Lower leg skin (tissue), 4 donors: Measurements from ENCODE around the gene MBD6. TPM values are rescaled to one million over a fixed set of nuclear protein-coding genes. Genes with fewer than 3 reads are reported as not detected.

Source experiments
- DNase-seq, 2 donors: peaks; one replicate each; pipeline ENCODE4 v3.0.0-alpha.2; 2019; ENCODE audit warnings: low spot score in 2 of 2
- H3K4me3 ChIP-seq: fragments of 200-600 bp; sonication (generic); 2 replicates; pipeline ENCODE4 v1.5.1; 2017; ENCODE audit warnings: mild to moderate bottlenecking, low read depth; ENCODE audit not compliant: poor library complexity, severe bottlenecking
- CTCF ChIP-seq, 3 donors: fragments of 450-650 bp; IDR thresholded peaks; one replicate each; pipeline ENCODE4 v1.5.1; 2016; ENCODE audit warnings: antibody characterized with exemption in 3 of 3, mild to moderate bottlenecking in 3 of 3, moderate library complexity in 2 of 3
- POLR2A ChIP-seq, 2 donors: fragments of 450-650 bp; IDR thresholded peaks; one replicate each; pipeline ENCODE4 v1.6.1; 2016 to 2017; ENCODE audit warnings: antibody characterized with exemption in 2 of 2, mild to moderate bottlenecking in 1 of 2, moderate library complexity in 1 of 2
- WGBS, 2 donors: methylation state at CpG; one replicate each; pipeline ENCODE4 v1.1.5; 2018; 5-methylcytosine and 5-hydroxymethylcytosine counted together
- intact Hi-C: fragments of 100-400 bp; cut with DNase I; formaldehyde crosslinking; loops from one replicate; pipeline ENCODE4 v1.15.0; 2023; ENCODE audit warnings: low total_unique reads
- total RNA-seq, 4 donors: library from RNA; depleted of rRNA; stranded (reverse); fragments of >200 nt; gene quantifications; one replicate each; pipeline ENCODE4 v1.1.0, GENCODE V29; 2016

MBD6 gene
- total RNA-seq, 4 donors from 2014 or later: 13.8 to 50.4 (median 26.5) TPM

- no peak for DNase-seq
- WGBS, 2 donors: 84 to 91% methylated on average over 12 of the region's 12 CpGs
- no peak for TF ChIP-seq POLR2A (IDR thresholded peaks at IDR 0.05)
- no peak for TF ChIP-seq CTCF (IDR thresholded peaks at IDR 0.05)
- intact Hi-C loops: no loop called here
- H3K4me3 ChIP-seq: no peak overlapping the region
These were observed 49.5 kb downstream of the MBD6 start for GRCh38 chr12:57571926-57572762.

- TF ChIP-seq CTCF (IDR thresholded peaks at IDR 0.05) (no peak), POLR2A (IDR thresholded peaks at IDR 0.05) (no peak)
- 88 to 92% methylated on average over 10 of the region's 10 CpGs for WGBS, 2 donors
- DNase-seq: no peak
- no peak overlapping the region for H3K4me3 ChIP-seq
- intact Hi-C loops: no loop called here
These were observed 52.2 kb downstream of the MBD6 start for GRCh38 chr12:57574795-57575194.

- intact Hi-C loops: no loop called here
- H3K4me3 ChIP-seq: no peak overlapping the region
- DNase-seq: no peak
- TF ChIP-seq POLR2A (IDR thresholded peaks at IDR 0.05) (no peak), CTCF (IDR thresholded peaks at IDR 0.05) (no peak)
- 85 to 94% methylated on average over 12 of the region's 12 CpGs for WGBS, 2 donors
These were observed 53.4 kb downstream of the MBD6 start for GRCh38 chr12:57575771-57576612.

- intact Hi-C loops: no loop called here
- WGBS, 2 donors: 66 to 81% methylated on average over 9 of the region's 9 CpGs
- DNase-seq: no peak
- H3K4me3 ChIP-seq: no peak overlapping the region
- TF ChIP-seq CTCF (IDR thresholded peaks at IDR 0.05) (no peak), POLR2A (IDR thresholded peaks at IDR 0.05) (no peak)
These were observed 54.1 kb downstream of the MBD6 start for GRCh38 chr12:57576613-57577160.

GRCh38 chr12:57577981-57578758, 55.5 kb downstream of the MBD6 start:
- TF ChIP-seq POLR2A (IDR thresholded peaks at IDR 0.05) (no peak), CTCF (IDR thresholded peaks at IDR 0.05) (no peak)
- 87 to 88% methylated on average over 12 of the region's 12 CpGs for WGBS, 2 donors

More at GRCh38 chr12:57577981-57578758, 55.5 kb downstream of the MBD6 start:
- intact Hi-C loops: no loop called here
- H3K4me3 ChIP-seq: no peak overlapping the region
- no peak for DNase-seq
